NCI-H1417 treated with DMSO at 0.1 percent for 48 hours (cell line): ENCODE measurements around the gene ZNF350.
A peak's percentile ranks its signal among the peaks of the same experiment; 100 is the strongest.
"Not testable (repeated sequence)": the region's sequence is repeated elsewhere in the genome, so short reads cannot be mapped to it uniquely, and the experiment has no call there.

Experiments
- DNase-seq: peaks from one replicate; lab custom pipeline; 2025; lab: John Stamatoyannopoulos, UW

Gene ZNF350

DNA sequence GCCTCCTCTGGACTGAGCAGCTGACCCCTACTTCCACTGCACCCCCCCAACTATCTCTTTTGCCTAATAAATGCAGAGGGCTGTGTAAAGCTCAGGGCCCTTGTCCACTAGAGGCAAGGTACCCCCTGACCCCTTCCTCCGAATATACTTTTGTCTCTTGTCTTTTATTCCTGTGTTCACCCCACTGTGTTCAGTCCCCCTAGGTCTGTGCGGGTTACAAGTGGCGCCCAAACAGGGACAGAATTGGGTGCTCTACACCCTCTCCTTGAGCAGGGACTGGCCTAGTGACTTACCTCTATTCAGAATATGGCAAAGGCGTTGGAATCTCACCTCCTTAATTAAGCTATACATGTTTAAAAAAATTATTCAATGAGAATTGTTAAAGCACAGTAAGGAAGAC, 15.0 kb downstream of the ZNF350 start:
- no peak for DNase-seq

DNA sequence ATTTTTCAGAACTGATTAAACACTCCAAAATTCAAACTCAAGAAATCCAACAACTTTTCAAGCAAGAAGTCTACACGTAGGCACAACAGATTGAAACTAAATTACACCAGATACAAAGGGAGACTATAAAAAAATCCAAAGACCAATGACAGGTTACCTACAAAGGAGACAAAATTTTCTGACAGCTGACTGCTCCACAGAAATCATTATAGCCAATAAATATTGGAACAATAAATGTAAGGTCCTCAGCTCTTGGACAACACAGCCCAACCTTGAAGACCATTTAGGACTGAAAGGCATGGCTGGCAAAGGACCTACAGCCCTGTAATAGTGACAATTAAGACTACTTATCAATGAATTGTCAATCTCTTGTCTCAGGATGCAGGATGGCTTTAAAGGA, 15.9 kb downstream of the ZNF350 start:
- no peak for DNase-seq

DNA sequence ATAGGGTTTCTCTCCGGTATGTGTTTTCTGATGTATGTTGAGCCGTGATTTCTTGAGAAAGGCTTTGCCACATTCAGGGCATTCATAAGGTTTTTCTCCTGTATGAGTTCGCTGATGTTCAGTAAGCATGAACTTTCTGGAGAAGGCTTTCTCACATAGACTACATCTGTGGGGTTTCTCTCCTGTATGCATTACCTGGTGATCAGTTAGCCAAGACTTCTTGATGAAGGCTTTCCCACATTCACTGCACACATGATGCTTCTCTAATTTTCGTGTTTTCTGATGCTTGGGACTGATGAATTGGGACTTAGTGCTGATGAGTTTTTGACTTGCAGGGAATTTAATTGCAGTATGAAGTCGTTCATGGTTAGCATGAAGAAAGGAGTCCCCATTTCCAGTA, 21.1 kb downstream of the ZNF350 start:
- no peak for DNase-seq

DNA sequence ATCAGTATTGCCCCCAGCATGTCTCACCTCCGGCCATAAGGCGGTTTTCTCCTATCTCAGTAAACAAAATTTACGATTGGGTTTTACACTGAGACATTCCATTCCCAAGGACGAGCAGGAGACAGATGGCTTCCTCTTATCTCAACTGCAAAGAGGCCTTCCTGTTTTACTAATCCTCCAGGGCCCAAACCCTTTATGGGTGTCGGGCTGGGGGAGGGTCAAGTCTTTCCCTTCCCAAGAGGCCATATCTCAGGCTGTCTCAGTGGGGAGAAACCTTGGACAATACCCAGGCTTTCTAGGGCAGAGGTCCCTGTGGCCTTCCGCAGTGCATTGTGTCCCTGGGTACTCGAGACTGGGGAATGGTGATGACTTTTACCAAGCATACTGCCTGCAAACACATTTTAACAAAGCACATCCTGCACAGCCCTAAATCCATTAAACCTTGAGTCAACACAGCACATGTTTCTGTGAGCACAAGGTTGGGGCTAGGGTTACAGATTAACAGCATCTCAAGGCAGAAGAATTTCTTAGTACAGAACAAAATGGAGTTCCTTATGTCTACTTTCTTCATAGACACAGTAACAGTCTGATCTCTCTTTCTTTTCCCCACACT, 25.9 kb downstream of the ZNF350 start:
- not testable (repeated sequence) for DNase-seq

DNA sequence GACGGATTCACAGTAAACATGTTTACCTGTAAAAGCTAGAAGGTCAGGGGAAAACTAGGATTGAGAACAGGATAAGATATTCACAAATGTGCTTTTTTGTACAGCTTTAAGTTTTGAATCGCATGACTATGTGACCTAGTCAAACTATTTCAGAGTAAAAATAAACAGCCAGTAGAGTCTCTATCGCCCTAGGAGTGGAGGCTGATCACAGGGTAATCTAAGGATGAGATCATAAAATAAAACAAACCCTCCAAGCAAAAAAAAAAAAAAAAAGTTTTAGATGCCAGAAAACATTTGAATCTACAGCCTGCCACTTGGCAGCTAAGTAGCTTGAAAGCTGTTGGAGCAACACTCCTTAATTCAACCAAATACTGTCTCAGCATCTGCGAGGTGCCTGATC, 26.8 kb downstream of the ZNF350 start:
- no peak for DNase-seq

DNA sequence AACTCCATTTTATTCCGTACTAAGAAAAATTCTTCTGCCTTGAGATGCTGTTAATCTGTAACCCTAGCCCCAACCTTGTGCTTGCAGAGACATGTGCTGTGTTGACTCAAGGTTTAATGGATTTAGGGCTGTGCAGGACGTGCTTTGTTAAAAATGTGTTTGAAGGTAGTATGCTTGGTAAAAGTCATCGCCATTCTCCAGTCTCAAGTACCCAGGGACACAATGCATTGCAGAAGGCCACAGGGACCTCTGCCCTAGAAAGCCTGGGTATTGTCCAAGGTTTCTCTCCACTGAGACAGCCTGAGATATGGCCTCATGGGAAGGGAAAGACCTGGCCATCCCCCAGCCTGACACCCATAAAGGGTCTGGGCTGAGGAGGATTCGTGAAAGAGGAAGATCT, 28.8 kb downstream of the ZNF350 start:
- not testable (repeated sequence) for DNase-seq

DNA sequence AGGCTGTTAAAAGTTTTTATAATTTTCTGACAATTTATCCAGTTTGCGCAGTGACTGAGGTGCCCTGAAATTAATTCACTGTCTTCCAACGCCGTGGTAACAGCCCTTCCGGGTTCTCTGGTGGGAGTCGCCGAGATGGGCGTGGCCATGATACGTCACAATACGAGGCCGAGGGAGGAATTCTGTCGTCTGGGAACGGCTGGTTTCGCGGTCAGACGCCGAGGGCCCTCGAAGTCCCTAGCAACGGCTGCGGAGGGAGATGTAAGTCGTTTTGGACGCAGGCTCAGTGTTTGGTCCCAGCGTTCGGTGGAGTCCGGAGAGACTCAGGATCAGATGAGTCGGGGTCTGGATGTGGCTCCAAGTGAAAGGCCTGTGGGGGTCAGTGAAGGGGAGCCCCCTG, 37.7 kb downstream of the ZNF350 start:
- no peak for DNase-seq

DNA sequence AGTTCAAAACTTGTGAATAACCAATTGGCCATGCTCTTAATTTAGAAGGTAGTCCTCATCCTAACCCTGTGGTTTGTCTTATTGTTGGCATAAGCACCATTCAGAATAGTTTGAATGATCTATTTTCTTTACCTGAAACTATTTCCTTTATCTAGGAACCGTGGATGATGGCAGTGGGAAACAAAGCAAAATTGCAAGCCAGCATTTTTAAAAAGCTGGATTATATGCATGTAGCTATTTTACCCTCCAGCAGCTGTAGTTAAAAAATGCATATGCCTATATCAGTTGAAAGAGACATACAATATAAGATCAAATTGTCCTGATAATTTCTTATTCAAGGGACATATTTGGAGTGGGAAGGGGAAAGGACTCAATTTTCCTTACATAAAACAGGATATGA, 40.0 kb downstream of the ZNF350 start:
- DNase-seq = no peak

DNA sequence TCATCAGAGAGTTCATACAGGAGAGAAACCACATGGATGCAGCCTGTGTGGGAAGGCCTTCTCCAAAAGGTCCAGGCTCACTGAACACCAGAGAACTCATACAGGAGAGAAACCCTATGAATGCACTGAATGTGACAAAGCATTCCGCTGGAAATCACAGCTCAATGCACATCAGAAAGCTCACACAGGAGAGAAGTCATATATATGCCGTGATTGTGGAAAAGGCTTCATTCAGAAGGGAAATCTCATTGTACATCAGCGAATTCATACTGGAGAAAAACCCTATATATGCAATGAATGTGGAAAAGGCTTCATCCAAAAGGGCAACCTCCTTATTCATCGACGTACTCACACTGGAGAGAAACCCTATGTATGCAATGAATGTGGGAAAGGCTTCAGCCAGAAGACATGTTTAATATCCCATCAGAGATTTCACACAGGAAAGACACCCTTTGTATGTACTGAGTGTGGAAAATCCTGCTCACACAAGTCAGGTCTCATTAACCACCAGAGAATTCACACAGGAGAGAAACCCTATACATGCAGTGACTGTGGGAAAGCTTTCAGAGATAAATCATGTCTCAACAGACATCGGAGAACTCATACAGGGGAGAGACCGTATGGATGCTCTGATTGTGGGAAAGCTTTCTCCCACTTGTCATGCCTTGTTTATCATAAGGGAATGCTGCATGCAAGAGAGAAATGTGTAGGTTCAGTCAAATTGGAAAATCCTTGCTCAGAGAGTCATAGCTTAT, 41.7 kb downstream of the ZNF350 start:
- no peak for DNase-seq

DNA sequence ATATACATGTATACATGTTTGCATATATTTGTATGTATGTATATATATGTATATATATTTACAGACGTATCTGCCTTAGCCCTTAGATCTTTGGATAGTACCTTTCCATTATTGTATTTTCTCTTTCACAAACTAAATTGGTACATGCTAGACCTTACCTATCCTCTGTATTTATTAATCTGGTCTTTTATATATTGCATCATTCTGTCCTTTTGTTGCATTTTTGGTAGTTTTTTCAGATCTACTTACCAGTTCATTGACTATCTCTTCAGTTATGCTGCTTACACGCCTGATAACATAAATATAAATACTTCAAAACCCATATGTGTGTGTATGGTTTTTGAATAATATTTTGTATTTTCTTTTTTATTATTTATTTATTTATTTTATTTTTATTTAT, 47.7 kb downstream of the ZNF350 start:
- no peak for DNase-seq

DNA sequence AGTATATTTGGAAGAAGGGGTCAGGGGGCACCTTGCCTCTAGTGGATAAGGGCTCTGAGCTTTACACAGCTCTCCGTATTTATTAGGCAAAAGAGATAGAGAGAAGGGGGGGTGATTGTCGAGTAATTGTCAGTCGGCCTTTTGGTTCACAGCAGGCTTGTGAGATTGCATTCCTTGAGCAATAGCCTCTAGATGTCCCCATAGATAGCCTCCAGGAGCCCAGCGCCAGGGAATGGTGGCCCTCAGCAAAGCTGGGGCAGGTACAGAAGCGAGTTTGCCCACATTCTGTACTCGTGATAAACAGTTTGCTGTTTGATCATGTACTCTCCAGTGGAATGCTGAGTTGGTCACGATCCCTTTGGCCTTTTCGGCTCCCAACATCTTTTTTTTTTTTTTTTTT, 54.7 kb downstream of the ZNF350 start:
- DNase-seq = no peak

DNA sequence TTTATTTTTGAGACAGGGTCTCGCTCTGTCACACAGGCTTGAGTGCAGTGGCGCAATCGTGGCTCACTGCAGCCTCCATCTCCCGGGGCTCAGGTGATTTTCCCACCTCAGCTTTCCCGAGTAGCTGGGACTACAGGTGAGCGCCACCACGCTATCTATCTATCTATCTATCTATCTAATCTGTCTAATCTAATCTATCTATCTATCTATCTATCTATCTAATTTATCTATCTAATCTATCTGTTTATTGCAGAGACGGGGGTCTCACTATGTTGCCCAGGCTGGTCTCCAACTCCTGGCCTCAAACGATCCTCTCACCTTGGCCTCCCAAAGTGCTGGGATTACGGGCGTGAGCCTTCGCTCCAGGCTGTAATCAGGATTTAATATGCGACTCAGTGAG, 58.8 kb downstream of the ZNF350 start:
- no peak for DNase-seq

DNA sequence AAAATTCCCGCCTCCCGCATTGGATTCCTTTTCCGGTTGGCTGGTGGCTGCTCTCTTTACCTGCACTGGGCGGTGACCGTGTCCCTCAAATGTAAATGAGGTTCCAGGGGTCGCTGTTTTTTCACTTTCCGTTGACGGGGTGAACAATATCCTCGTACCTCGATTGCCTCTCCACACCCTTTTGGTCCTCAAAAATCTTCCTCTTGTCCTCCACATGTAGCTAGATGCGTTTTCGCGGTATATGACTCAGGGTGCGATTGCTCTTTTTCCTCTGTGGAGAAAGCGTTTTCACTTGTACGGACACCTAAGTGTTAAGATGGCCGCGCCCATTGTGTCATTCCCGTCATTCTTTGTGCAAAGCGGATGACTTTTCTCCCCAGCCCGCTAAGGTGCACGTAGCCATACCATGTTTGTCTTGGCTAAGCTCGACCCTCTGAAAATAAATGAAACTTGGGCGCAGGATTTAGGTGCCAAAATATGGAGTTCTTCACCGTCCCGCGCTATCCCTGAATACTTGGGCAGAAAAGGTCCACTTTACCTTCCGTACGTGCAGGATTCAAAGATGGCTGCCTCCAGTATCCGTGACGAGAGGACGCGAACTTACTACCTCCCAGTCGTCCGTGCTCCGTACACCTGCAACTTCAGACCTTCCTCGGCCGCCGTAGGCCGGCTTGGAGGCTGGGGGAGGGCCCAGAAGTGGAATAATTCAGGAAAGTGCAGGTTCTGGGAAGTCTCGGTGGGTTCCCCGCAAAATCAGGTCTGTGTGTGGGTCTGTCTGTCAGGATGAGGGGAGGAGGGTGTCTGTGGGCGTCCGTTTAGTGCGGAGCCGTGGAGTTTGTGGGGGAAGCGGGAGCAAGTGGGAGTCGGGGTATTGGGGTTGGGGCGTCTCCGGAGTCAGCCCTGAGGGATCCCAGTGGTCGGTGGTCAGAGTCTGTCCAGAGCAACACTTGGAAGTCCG, 59.6 kb downstream of the ZNF350 start, which contains the start of gene ZNF613:
ZNF613 (plus strand) TSS at position 689 of the 958 bp plus-strand sequence. CDS start 8,749 bp downstream, outside the sequence.
- DNase-seq = peak; percentile 88

DNA sequence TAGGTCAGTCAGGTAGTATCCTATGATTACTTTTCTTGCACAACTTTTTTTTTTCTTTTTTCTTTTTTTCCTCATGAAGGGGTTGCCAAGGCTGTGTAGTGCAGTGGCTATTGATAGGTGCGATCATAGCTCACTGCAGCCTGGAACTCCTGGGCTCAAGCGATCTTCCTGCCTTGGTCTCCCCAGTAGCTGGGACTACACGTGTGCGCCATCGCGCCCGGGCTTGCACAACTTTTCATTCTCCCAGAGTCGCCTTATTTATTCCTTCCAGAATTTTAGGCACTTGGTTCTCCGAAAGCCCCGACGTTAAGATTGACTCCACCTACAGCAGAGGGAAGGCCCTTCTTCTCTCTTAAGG, 60.2 kb downstream of the ZNF350 start:
- no peak for DNase-seq

DNA sequence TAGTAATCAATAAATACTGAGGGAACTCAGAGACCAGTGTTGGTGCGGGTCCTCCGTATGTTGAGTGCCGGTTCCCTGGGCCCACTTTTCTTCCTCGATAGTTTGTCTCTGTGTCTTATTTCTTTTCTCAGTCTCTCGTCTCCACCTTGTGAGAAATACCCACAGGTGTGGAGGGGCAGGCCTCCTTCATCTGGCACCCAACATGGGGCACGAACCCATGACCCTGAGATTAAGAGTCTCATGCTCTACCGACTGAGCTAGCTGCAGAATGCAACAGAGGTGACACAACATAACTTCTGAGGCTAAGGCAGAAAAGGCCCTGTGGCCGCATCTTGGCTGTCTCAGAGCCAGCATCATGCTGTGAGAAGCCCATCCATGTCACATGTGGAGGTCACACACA, 64.7 kb downstream of the ZNF350 start:
- DNase-seq = no peak

DNA sequence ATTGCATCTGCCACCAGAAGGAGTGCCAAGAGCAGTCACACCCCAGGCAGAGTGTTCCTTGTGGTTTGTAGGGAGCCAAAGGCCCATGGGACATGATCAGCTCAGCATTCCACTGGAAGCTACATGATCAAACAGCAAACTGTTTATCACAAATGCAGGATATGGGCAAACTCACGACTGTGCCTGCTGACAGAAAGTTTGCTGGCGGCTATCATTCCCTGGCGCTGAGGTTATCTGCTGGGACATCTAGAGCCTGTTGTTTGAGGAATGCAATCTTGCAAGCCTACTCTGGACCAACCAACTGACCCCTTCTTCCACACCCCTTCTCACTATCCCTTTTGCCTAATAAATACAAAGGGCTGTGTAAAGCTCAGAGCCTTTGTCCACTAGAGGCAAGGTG, 67.0 kb downstream of the ZNF350 start:
- no peak for DNase-seq

DNA sequence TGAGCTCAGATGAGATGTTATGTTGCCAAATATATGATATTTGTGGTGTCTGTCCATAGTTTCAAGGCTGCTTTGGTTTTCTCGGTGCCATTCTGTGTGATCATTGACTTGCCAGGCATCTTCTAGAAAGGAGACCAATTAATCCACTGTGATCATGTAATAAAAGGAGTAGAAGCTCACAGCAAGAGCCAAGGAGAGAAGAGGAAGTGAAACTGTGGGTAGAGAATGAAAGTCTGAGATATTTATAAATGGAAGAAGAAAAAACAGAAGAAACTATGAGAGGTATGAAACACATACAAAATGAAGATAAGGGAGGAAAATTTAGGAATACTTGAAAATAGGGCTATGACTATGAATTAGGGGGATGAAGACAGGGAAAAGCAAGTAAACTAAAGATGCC, 70.5 kb downstream of the ZNF350 start:
- no peak for DNase-seq

DNA sequence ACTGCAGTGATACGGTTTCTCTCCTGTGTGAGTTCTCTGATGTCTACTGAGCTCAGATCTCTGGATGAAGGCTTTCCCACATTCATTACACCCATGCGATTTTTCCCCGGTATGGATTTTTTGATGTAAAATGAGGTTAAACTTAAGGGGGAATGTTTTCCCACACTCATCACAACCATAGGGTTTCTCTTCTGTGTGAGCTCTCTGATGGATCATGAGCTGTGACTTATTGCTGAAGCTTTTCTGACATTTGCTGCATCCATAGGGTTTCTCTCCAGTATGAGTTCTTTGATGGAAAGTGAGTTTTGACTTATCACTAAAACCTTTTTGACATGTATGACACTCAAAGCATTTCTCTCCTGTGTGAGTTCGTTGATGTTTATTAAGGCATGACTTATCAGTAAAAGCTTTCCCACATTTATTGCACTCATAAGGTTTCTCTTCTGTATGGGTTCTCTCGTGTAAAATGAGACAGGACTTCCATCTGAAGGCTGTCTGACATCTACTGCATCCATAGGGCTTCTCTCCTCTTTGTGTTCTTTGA, 71.2 kb downstream of the ZNF350 start:
- no peak for DNase-seq
